AG09319 (cell line): ENCODE results near the gene EVA1A.

Source experiments
- DNase-seq: peaks from one replicate; pipeline ENCODE4 v3.0.0-alpha.2; 2010; ENCODE audit warnings: low read depth; ENCODE audit errors: extremely low read depth
- TF ChIP-seq, protein P1 (sequence below): IDR thresholded peaks from 2 replicates; pipeline ENCODE4 v1.5.1; 2011; ENCODE audit warnings: low read depth, mild to moderate bottlenecking, inconsistent platforms, low read length, moderate library complexity

Gene EVA1A

DNA sequence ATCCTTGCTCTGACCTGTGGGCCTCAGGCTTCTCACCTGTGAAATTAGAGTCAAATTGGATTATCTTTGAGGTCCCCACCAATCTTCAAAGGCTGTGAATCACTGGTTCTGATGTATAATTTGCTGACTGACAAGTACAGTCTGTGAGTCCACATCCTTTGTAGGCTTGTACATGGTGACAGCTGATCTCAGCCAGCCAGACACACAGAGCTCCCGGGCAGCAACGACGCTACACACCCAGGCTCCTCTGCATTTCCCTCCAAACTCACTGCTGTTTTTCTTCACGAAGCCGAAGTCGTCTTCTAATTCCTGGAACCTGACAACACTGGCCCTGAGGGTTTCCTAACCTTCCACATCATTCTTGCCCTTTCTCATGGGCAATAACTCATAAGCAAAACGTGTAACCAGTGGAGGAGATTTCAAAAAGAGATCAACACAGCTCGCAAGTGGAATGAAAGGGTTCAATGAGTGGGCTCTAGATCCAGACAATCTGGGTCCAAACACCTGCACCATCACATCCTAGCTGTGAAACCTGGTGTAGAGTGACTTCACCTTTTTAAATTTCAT, 37.9 kb upstream of the EVA1A start:
- no peak for DNase-seq
- TF ChIP-seq, protein P1, sequence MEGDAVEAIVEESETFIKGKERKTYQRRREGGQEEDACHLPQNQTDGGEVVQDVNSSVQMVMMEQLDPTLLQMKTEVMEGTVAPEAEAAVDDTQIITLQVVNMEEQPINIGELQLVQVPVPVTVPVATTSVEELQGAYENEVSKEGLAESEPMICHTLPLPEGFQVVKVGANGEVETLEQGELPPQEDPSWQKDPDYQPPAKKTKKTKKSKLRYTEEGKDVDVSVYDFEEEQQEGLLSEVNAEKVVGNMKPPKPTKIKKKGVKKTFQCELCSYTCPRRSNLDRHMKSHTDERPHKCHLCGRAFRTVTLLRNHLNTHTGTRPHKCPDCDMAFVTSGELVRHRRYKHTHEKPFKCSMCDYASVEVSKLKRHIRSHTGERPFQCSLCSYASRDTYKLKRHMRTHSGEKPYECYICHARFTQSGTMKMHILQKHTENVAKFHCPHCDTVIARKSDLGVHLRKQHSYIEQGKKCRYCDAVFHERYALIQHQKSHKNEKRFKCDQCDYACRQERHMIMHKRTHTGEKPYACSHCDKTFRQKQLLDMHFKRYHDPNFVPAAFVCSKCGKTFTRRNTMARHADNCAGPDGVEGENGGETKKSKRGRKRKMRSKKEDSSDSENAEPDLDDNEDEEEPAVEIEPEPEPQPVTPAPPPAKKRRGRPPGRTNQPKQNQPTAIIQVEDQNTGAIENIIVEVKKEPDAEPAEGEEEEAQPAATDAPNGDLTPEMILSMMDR = no peak

DNA sequence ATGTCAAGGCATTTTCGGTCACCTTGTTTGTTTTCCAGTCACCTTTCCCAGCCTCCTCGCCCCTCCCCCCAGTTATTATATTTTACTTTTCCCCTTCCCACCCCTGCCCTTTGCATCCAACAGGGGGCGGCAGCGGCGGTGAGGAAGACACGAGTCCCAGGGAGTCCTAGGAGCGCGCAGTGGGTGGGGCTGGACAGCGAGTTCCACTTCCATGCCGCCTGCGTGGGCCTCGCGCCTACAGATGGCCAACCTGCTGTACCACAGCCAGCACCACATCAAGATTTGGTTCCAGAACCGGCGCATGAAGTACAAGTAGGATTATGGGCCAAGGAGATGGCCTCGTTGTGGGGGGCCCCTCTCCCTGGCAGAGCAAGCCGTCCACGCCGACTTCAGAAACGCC, 37.2 kb upstream of the EVA1A start:
- TF ChIP-seq, protein P1 = no peak
- no peak for DNase-seq

DNA sequence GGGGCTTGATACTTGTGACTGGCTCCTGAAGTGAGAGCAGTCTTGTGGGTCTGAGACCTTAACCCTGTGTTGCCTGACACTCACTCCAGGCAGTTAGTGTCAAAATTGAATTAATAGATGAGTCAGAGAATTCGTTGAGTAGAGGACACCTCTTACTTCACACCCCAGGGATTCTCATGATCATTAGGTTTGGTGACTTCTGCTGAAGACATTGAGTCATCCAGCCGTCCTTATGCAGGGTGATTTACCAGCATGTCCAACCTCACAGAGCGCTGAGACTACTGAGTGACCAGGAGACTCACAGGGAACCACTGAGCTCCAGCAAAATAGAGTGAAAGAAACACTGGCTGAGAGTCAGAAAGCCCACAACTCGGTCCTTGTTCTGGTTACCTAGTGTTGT, 36.0 kb upstream of the EVA1A start:
- no peak for DNase-seq
- TF ChIP-seq, protein P1 = no peak

DNA sequence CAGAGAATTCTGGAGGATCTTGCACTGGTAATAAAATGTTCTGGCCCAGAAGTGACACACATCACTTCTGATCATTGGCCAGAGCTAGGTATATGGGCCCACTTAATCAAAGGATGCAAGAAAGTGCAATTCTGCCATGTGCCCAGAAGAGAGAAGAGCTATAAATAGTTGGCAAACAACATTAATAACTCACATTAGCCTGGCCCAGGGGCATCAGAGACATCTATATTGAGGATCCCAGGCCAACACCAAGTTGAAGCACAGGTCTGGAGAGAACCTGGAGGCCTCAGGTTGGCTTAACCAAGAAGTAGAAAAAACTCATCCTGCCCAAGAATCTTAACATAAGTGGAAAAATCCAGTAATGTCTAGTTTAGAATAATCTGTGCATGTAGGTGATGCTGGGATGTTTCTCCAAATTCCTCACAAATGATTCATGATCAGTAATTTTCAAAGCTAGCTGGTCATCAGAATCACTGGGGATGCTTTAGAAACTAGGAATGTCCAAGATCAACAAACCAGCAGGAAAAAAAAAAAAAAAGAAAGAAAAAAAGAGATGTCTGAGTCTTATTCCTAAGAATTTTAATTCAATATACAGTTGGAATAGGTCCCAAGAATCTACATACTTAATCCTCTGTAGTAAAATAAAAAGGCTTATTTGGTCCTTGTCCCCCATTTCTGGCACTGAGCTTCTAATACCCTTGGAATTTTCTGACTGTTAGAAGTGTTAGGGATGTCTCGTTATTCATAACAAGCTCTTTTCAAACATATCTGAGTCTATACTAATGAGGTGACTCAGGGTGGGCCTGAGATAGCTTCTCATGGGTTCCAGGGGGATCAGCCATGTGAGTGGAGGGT, 35.0 kb upstream of the EVA1A start:
- DNase-seq = no peak
- TF ChIP-seq, protein P1 = no peak

DNA sequence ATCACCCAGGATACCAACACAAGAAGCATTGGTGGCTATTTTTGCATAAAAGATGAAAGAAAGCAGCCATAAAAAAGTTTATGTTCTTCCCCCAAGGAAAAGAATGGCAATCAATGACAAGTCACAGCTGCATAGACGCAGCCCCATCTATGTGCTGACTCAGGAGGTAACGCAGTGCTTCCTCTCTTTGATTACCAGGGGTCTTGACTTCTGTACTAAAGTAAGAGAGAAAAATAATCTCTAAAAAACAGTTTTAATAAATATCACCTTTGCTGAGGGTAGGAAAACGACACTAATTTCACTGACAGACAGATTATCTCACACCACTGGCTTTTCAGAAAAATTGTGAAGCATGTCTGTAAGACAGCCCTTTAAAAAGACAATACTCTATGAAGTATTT, 33.9 kb upstream of the EVA1A start:
- DNase-seq = no peak
- TF ChIP-seq, protein P1 = no peak

DNA sequence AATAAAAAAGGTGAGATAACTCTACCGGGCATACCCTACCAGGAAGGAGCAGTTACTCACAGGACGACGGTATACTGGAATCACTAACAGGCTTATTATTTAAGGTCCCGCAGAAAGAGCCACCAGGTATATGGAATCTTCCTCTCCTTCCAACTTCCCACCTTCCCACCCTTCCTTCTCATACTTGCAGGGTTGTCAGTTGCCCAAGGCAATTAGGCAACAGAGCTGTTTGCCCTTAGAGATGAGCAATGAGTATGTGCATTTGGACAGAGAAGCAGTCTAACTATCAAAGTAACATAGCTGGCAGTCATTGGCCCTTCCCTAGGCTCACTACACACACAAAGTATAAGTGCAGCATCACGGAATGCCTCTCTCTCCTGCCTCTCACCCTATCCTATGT, 32.1 kb upstream of the EVA1A start:
- TF ChIP-seq, protein P1 = no peak
- DNase-seq = no peak

DNA sequence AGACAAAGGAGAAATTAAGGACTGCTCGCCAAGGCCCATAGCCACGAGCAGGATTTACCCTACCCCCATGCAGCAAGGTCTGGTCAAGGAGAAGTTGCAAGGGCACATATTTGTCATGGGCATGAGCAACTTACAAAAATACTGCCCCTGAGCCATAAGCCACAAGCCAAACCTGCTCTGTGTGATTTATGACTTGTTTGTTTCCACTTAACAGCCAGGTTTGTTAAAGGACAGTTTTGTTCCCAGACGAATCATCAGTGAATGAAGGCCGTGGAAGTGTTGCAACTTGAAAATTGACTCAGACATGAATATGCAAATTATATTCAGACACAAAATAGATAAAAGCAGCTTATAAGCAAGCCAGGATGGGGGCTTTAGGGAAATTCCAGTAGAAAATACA, 31.3 kb upstream of the EVA1A start:
- TF ChIP-seq, protein P1 = no peak
- DNase-seq = no peak
